D721Med (cell line): Measurements from ENCODE around the gene SSBP4.

Source experiments
- DNase-seq: peaks from one replicate; pipeline ENCODE4 v3.0.0; 2011; ENCODE audit warnings: low spot score; ENCODE audit not compliant: insufficient read length
- FAIRE-seq: peaks from 2 replicates; lab custom pipeline; 2011; peaks lifted over from hg19 to GRCh38; lab: Jason Lieb, UNC
- TF ChIP-seq, protein P1 (sequence below): IDR thresholded peaks from 2 replicates; pipeline ENCODE4 v1.5.1; 2012; ENCODE audit warnings: mild to moderate bottlenecking, control low read depth; ENCODE audit not compliant: insufficient read depth; ENCODE audit errors: missing control alignments

The SSBP4 gene

DNA sequence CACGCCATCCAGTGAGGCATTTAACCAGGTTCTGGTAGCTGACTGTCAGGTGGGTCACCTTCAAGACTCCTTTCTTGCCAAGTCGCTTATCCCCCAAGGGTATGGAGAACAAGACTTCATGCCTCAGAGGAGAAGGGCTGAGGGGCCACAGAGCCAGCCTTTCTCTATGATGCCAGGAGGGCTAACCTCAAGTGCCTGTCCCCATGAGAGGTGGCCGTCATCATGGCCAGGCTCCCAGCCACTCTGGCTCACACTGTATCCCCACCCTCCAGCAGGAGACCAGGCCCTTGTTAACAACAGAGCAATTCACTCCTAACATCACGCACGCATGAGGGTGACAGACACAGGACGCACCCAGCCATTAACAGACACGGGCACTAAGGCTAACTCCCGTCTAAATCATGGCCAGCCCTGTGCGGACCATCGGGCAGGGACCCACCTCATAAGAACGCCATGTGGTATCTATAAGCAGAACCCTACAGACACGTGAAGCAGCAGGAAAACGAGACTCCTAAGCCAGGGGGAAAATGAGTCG lies 57.4 kb downstream of the SSBP4 start:
- FAIRE-seq, result no peak
- DNase-seq, result no peak
- TF ChIP-seq, protein P1, sequence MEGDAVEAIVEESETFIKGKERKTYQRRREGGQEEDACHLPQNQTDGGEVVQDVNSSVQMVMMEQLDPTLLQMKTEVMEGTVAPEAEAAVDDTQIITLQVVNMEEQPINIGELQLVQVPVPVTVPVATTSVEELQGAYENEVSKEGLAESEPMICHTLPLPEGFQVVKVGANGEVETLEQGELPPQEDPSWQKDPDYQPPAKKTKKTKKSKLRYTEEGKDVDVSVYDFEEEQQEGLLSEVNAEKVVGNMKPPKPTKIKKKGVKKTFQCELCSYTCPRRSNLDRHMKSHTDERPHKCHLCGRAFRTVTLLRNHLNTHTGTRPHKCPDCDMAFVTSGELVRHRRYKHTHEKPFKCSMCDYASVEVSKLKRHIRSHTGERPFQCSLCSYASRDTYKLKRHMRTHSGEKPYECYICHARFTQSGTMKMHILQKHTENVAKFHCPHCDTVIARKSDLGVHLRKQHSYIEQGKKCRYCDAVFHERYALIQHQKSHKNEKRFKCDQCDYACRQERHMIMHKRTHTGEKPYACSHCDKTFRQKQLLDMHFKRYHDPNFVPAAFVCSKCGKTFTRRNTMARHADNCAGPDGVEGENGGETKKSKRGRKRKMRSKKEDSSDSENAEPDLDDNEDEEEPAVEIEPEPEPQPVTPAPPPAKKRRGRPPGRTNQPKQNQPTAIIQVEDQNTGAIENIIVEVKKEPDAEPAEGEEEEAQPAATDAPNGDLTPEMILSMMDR, result no peak

DNA sequence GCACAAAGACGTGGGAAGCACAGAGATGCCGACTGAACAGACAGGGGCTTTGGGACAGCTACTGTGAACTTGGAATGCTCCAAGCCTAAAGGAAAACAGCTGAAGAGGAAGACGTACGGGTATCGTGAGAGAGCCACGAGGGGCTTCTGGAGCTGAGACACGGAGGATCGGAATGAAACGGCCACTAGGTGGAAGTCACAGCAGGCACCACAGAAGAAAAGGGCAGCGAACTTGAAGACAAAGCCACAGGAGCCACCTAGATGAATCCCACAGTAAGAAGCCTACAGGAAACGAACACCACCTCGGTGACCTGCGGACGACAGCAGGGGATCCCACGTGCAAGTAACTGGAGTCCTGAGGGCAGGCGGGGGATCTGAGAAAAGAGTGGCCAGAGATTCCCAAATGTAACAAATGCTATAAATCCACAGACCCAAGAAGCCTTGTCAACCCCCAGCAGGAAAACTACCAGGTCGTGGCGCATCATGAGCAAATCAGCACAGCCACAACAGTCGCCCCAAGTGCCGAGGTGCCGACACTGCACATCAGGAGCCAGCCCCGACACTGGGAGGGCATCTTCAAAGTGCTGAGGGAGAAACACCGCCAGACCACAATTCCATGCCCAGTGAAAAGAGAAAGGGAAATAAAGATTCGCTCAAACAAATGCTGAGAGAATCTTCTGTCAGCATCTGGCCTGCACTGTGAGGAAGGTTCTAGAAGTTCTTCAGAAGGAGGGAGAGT lies 58.0 kb downstream of the SSBP4 start:
- TF ChIP-seq, protein P1, result peak; percentile 5
- no peak for FAIRE-seq
- no peak for DNase-seq

DNA sequence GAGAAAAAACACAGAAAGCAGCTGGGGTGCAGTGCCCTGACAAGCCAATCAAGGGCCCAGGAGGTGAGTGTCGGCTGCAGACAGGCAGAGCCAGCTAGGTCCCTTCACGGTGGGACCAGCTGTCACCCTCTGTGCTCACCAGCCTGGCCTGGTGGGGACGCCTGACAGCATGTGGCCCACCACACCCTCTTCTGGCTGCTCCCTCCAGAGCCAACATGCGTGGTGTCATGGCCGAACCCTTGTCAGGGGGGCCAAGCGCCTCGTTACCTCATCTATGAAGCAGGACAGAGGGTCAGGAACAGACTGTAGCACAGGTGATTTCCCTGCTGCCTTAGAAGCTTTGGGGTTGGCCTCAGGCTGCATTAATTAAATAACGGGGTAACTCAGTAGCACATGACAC lies 58.8 kb downstream of the SSBP4 start:
- no peak for DNase-seq
- TF ChIP-seq, protein P1, result no peak
- no peak for FAIRE-seq

DNA sequence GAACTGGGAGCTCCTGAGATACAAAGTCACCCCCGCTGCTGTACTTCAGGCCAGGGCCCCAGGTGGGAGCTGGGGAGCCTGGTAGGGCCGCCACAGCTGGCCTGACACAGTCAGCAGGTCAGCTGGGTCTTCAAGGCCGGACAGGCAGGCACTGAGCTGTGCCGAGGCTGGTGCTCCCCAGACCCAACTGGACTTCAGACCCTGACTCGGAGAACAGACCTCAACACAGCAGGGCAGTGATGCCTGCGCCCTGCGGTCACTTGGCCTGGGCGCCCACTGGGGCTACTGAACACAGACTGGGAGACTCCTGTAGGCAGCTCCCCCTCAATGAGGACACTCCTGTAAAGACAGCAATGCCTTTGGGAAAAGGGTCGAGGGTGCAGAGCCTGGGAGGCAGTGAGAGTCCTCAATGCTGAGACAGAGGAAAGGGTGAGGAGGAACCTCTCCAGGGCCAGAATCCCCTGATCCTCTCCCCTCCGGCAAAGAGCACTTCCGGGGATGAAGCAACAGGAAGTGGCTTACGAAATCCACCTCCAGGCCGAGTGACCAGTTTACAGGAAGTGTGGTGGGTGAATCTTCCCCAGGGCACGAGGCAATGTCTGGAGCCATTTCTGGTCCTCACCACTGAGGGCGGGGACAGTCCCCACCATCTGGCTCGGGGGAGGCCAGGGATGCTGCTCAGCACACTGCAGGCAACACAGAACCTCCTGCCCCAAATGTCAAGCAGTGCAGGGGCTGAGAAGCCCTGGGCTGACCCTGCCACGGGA lies 59.5 kb downstream of the SSBP4 start:
- FAIRE-seq, result no peak

DNA sequence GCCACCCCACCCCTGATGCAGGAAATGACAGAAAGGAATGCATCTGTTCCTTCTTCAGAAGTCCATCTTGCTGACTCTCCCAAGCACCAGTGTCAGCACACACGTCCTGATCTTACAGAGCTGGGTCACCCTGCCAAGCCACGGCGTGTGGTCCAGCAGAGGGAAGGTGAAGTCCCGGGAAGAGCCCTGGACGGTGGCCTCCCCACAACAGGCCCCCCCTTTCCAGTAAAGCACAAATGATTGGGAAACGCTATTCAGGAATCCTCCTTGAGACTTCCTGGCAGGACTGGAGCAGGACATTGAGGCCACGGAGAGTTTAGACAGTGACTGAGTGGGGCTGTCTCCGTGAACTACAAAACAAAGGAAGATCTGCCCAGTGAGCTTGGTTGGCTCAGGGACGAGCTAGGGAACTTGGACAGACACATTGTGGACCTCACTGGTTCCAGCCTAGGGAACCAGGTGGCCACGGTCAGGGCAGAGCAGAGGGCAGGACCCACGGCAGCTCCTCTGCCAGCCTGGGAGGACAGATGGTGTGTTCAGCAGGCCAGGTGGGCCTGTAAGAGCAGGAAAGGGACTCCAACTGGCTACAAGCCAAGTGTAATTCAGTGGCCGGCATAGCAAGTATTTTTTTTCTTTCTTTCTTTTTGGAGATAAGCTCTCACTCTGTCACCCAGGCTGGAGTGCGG lies 61.0 kb downstream of the SSBP4 start:
- TF ChIP-seq, protein P1, result no peak
- FAIRE-seq, result no peak
- DNase-seq, result no peak

More for the DNA sequence above, 59.5 kb downstream of the SSBP4 start:
- TF ChIP-seq, protein P1, result no peak
- DNase-seq, result no peak

DNA sequence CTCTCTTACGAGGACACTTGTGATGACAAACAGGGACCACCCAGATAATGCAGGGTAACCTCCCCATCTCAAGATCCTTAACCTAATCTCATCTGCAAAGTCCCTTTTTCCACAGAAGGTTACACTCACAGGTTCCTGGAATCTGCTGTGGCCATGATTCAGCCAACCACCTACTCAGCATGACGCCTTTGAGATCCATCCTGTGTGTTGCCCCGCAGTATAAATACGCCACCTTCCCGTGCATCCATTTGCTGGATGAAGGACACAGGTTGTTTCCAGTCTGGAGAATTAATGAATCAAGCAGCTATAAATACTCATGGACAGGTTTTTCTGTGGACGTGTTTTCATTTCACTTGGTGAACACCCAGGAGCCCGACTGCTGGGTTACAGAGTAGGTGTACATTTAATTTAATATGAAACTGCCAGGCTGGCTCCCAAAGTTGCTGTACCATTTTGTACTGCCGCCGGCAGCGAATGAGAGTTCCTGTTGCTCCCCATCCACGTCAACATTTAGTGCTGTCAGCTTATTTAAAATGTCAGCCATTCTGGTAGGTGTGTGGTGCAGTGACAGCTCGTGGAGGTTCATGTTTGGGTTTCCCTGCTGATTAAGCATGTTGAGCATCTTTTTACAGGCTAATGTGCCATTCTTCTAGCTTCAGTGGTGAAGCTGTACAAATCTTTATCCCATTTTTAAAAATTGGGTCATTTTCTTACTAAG lies 62.5 kb downstream of the SSBP4 start:
- DNase-seq (no peak), FAIRE-seq (no peak)
- TF ChIP-seq, protein P1, result no peak
